Activated effector memory CD4-positive, alpha-beta T cell treated with anti-CD3 and anti-CD28 coated beads, Interleukin-2, amount 50 U/mL, for 16 hours (primary cell): ENCODE data around the gene NFYA.

Experiments
- DNase-seq: peaks from one replicate; pipeline ENCODE4 v3.0.0-alpha.2; 2020

The NFYA gene

DNA sequence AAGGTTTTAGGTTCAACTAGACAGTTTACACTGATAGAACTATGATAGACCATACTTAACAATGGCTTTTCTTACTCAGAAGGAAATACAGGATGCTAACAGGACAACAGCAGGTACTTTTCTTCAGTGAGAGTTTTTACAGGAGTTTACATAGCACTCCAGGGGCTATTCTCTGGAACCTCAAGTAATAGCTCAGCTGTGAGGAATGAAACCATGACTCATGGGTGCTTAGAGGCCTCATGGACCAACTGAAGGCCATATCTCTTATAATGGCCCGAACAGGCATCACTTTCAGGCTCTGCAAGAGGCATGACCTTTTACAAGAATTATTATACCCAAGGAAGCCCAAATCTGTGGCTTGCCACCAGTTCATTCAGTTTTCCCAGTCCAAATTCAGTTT lies 49.6 kb downstream of the NFYA start:
- no peak for DNase-seq

DNA sequence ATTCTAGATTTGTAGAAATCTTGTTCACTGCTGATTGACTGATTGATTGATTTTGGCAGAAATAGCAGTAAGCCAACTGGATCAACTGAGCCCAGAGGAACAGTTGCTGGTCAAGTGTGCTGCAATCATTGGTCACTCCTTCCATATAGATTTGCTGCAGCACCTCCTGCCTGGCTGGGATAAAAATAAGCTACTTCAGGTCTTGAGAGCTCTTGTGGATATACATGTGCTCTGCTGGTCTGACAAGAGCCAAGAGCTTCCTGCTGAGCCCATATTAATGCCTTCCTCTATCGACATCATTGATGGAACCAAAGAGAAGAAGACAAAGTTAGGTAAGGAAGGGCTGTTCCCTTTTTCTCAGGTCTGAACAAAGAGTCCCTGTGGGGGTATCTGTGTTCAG lies 50.1 kb downstream of the NFYA start:
- no peak for DNase-seq

DNA sequence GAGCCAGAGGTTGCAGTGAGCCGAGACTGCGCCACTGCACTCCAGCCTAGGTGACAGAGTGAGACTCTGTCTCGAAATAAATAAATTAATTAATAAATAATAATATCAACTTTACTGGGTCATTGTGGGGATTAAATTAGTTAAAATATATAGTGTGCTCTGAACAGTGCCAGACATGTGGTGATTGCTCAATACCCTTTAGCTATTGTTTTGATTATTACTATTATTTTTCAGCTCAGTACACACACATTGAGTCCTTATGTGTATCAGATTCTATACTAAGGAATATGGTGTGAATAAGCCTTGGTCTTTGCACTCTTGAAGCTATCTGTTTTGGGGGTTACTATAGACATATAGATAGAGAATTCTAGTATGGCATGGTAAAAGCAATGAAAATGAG lies 52.5 kb downstream of the NFYA start:
- no peak for DNase-seq

DNA sequence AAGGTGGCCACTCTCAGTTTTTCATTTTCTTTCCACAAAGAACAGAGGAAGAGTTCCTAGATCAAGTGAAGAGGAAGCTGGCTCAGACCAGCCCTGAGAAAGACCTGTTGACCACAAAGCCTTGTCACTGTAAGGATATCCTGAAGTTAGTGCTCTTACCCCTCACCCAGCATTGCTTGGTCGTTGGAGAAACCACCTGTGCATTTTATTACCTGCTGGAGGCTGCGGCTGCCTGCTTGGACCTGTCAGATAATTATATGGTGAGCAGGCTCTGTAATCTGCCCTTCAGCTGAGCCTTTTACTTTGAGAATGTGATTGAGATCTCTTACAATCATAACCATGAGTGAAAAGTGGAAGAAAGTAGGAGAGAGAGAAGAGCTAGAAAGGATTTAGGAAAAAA lies 59.5 kb downstream of the NFYA start:
- DNase-seq: no peak

DNA sequence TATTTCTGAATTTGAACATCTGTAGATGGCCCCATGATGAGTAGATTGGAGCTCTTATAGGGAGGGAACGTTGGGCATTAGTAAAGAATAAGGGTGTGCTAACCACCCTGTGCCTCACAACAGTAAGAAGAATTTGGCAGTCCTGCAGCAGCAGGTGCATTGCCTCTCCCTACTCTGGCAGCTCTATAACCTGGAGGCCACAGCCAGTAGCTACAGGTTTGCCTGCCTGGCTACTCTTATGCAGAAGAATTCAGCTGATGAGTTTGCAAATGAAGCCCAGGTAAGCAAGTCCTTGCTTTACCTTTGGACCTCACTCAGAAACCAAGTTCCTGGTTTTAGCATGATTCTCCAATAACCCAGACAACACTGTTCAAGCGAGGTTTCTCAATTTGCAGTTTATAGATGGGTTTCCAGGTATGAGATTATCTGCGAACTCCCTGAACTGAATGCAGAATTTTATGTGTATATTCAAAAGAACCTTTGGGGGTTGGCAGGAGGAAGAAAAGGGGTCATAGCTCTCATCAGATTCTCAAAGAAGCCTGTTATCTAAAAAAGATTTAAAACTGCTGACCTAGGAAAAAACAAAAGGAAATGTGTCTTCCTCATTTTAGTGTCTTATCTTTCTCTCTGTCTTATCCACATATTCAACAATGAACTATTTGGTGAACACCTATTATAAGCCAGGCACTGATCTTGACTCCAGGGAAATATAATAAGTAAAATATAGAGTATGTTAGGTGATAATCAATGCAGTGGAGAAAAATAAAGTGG lies 62.5 kb downstream of the NFYA start:
- DNase-seq: no peak

DNA sequence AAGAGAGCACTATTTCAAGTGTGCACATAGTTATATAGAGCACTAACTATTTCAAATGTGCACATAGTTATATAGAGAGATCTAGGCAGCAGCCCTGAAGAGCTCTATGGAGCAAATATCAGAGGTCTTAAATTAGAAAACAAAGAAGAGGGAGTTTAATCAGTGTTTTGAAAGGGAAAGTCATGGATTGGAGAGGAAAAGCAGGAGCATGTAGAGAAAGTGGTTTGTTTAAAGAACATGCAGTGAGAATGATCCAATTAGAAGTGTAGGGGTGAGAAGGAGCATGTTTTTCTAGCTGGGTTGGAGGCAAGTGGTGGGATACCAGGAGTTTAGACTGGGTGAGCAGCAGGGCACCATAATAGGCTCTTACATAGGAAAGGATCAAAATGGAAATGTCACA lies 64.1 kb downstream of the NFYA start:
- no peak for DNase-seq

DNA sequence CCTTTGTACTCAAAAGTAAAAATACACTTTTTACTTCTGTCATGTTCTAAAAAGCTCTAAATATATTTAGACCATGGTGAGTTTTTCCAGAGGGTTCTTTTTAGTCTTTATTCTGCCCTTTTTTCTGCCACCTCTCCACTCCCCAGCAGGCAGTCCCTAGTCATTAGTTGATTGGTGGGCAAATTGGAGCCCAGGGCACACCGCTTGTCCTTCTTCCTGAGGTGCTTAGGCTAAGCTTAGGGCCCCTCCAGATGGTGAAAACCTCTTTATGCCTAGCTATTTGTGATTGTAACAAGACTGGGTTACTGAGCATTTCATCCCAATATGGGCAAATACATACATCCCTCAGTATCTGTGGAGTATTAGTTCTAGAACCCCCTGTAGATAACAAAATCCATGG lies 75.1 kb downstream of the NFYA start:
- no peak for DNase-seq
